ELF-1 (cell line): ENCODE results near the gene BAIAP2.

Experiments used
- DNase-seq: peaks from one replicate; pipeline ENCODE4 v3.0.0-alpha.2; 2016; ENCODE audit warnings: low read depth, low spot score

Gene BAIAP2

DNA sequence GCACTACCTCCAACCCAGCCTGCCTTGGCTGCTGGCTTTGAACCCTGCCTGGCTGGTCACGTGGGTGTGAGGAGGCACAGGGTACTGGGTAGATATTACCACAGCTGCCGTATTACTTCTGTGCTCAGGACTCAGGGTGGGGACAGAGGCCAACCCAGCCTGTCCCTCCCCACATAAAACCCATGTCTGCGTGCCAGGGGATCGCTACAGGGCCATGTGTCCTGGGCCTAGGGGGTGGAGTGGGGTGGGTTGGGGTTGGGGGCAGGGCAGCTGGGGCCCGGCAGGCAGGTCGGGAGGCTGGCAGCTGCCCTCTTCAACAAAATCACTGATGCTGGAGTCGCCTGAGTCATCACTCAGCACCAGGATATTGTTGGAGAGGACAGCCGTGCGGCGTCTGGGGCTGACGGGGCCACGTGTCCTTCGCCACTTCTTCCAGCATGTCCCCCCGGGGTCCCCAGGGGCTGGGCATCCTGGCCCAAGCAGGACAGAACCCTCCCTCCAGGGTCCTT is 90.7 kb downstream of the BAIAP2 start:
- DNase-seq: no peak

DNA sequence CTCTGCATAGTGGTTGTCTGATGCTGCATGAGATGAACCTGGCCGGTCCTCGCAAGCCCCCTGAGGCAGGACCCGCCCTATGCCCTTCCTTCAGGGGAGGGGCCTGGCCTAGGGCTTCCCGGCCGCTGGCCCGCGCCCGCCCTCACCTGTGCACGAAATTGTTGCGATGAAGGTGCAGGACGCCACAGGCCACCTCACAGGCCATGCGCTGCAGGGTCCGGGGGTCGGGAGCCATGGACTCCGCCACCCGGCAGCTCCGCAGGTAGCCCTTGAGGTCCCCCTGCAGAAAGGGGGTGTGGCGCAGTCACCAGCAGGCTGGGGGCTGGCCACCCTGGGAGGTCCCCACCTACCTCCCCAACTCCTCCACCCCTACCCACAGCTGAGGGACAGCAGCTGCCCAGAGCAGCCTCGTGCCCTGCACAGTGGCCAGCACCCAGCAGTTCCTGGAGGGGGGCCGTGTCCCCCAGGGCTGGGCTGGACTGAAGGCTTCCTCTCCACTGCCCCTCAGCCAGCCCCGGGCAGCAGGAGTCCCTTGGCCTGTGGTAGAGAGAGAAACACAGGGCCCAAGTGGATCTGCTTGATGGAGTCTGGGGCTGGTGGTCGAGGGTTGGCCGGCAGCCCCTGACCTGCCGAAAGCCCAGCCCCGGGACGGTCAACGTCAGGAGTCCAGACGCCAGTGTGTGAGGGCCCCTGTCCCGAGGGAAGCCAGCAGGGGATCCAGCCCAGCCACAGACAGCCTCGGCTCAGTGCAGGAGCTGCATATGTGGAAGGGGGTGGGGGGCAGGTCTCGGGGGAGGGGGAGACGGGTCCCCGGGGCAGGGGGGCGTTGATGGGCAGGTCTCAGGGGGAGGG is 91.6 kb downstream of the BAIAP2 start:
- DNase-seq: no peak

DNA sequence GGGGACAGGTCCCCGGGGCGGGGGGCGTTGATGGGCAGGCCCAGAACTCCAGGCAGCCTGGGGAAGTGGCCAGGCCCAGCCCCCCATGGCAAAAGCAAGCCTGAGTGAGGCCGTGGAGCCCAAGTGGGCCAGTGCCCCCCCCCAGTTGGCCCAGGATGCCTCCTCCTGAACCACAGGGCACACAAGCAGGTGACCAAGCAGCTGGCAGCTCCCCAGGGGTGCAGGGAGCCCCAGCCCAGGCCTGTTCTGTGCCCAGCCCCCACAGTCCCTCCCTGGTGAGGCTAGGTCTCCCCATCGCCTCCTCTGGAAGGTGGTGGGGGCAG is 92.1 kb downstream of the BAIAP2 start:
- DNase-seq: no peak

DNA sequence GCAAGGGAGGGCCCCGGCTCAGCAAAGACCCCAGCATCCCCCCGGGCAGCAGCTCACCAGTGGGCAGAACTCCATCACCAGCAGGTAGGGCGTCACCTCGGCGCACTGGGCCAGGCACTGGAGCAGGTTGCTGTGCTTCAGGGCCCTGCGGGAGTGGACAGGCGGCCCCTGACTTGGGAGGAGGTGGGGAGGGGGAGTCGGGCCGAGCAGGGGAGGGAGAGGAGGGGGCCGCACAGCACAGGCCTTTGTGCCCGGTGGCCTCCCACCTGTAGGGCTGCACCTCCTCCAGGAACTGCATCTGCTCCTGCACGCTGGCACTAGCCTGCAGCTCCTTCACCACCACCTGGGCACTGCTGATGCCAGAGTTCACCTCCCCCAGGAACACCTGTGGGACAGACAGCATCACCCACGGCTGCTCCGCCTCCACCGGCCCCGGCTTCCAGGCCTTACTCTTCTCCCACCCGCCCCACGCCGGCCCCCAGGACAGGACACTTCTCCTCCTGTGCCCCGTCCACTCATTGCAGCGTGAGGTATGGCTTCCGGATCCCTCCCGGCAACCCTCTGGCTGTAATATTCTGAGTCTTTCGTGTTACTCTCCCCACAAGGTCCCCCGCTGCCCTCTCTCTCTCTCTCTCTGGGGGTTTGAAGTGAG is 92.7 kb downstream of the BAIAP2 start:
- DNase-seq: no peak

DNA sequence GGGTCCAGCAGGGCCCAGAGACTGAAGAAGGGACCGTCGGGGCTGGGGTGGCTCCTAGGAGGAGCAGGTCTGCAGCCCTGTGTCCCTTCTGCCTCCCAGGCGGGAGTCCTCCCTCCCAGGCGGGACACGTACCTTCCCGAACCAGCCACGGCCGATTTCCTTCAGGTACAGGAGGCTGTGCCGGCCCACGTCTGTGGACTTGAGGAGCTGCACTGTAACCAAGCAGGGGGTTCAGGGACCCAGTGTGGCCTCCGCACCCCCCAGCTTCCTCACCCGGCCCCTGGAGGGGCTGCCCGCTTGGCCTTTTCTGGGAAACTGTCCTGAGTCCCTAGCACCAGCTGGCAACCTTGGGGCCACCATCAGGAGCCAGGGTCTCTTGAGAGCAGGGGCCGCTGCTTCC is 93.4 kb downstream of the BAIAP2 start:
- DNase-seq: no peak

DNA sequence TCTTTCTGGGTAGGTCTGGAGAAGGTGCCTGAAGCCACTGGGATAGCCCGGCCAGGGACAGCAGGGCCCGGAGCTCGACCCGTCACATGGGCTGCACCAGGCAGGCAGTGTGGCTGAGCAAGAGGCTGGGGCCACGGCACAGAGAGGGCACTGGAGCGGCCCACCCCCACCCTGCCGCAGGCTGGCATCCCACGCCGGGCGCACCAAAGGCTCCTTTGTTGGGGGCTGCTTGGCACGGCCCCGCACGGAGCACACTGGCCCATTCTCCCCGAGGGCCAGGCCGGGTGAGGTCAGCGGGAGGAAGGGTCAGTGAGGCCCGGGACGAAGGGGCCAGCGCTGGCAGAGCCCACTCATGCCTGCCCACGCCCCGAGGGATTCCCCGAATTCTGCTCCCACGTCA is 93.8 kb downstream of the BAIAP2 start:
- DNase-seq: no peak

DNA sequence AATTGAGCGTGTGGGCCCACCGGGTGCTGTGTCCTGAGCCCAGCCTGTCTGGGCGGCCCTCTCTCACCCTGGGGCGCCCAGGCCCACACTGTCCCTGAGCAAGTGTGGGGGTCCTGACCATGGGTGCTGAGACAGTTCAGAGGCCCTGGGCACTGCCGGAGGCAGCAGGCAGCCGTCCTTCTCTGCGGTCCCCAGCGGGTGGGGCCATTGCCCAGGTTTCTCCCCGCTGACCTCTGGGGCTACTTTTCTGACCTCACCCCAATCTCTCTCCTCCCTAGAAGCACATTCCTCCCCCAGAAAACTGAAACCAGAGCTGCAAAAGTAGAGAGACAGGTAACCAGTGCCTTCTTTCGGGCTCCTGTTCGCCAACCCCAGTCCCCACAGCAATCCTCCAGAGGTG is 94.3 kb downstream of the BAIAP2 start:
- no peak for DNase-seq

DNA sequence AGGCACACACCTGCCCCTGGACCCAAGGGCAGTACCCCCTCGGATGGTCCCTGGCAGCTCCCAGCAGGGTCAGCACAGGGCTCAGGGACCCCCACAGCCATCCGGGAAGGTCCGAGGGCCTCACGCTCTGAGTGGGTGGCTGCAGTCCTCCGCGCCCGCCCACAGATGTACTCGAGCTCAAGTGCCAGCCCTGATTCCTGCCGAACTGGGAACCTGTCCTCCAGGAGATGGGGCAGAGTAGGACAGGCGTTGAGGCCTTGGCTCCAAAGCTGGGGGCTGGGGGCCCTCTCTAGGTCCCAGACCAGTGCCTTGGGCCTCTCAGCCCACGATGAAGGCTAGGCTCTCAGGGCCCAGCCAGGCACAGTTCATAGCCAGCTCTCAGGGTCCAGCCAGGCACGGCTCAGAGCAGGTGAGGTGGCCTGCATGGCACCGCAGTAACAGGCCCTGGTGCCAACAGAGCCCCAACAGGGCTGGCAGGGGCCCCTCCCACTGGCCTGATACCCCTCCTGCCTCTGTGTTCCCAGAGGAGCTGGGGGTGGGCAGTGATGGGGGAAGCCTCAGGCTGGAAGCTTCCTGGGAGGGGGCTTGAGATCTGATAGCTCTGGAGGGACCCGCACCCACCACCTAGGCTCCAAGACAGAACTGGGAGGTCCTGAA is 94.9 kb downstream of the BAIAP2 start:
- DNase-seq: no peak

DNA sequence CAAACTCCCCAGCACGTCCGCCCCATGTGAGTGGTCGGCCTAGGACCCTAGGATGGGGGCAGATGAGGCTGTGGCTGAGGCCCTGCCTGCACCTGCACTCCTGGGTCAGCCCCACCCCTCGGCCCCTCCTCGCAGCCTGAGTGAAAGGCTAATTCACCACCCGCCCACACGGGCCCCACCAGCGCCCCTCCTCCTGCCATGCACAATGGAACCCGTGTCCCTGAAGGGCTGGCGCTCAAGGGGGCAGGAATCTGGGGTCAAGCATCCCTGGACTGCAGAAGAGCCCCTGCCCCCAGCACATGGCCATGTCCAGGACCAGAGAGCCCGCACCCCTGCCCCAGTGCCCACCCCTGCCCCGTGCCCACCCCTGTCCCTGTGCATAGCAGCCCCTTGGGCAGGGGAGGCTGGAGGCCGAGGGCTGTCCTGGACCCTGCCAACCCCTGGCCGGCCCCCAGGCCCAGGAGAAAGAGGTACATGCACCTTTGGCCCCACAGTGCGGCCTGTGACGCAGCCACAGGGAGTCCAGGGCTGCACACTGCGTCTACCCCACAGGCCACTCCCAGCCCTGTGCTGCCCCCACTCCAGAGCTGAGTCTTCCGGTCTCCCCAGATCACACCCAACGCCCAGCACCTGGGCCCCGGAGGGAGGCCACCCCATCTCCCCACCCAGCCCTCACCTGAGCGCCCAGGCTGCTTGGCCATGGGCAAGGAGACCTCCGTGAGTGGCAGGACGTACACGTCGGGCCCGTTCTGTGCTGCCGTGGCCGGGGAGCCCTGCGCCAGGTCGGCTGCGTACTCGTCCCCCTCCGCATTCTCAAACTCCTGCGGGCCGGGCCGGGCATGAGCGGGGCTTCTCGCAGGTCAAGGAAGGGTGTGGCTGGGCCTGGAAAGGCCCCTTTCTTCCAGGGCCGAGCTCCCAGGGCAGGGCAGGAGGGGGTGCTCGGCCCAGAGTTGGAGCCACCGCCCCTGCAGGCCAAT is 95.7 kb downstream of the BAIAP2 start:
- DNase-seq: no peak

DNA sequence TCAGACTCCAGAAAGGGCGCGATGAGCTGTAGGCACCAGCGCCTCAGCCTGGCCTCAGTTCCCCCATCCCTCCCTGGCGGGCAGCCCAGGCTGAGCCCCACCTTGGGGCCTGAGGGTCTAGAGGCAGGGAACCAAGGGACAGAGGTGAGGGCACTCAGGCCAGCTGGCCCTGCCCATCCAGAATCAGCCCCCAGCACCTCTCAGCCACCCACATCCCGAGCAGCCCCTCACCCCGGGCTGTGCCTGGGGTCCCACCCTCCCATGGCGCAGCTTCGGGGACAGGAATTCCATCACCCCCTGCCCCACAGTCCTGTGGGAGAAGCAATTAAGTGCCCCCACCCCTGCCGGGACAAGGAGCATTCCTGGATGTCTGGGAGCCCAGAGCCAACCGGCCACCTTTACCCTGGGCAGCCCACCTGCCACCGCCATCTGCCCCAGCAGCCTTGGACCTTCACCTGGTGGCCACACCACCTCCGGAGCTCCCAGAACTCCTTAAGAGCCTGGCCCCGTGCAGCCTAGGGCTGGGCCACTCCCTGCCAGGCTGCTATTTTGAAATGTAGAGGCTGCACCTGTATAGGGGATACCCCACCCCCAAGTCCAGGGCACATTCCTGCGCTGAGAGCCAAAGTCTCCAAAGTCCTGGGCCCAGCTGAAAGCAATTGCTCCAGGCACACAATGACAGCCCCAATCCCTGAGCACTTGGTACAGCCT is 96.7 kb downstream of the BAIAP2 start:
- DNase-seq: no peak

DNA sequence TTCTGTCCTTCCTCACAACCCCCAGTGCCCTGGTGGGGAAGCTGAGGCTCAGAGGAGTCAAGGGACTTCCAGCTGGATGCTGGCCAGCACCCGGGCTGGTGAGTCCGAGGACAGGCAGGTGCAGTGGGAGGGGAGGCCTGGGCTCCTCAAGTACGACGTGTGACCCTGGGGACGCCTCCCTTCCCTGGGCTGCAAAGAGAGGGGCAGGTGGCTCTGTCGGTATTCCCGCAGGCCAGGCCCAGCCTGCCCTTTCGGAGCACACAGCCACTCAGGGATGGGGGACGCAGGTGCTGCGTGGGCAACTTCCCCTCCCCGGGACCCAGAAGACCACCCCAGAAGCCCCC is 97.2 kb downstream of the BAIAP2 start:
- DNase-seq: no peak

DNA sequence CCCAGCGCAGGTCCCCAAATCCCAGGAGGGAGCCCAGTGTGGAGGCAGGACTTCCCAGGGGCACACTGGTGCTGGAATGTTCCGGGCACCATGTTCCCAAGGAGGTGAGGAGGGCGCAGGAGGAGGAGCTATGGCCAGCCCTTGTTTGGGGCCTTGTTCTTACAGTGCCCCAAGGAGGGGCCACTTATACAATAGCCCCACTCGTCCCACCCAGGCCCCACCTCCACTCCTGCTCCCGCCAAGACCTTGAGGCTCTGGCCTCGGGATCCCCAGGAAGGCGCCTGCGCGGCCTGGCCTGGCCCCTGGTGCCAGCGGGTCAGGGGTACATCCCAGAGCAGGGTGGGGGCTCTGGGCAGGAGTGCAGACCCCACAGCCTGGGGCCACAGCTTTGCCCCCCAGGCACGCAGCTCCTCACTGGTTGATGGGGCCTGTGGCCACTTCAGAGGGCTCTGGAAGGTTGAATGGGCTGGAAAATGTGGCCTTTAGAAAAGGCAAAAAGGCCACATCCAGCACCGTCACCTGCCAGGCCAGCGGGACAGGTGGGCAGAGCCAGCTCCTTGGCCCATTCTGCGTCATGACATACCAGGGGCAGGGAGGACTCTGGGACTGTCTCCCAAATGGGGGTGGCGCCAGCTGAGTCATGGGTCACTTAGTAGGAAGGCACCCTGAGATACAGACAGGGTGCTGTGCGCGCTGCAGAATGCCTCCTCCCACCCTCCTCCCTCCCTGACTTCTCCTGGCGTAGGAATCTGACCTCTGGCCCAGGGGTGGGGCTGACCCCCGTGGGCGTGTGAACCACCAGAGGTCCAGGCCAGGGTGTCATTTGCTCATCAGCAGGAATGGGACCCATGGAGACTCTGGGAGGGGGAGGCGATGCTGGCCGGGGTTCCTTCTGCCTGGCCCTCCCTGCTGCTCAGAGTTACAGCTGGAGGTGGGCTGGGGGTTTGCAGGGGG is 98.1 kb downstream of the BAIAP2 start:
- no peak for DNase-seq

DNA sequence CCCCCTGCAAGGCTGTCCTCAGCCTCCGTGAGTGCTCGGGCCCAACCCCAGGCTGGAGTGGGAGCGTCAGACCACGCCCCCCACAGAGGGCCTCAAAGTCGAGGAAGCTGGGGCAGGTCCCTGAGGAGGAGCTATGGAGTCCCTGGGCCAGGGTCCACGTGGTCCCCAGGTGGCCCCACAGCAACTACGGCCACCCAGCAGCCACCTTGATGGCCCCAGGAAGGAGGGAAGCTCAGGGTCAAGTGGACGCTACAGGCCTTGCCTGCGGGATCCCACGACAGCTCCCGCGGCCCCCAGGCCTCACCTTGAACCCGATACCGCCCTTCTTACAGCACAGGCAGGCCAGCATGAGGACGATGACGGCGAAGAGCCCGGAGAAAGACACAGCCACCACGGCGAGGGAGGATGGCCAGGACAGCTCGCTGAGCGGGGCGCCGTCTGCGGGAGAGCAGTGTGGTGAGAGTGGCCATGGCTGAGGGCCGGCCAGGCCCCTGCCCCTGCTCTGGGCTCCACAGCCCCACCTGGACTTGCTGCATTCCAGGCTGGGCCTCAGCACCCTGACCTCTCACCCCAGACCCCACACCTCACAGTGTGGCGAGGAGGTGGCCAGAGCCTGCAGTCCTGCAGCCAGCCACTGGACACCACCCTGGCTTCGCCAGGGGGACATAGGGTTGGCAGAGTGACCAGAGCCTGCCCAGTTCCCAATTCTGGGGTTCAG is 99.3 kb downstream of the BAIAP2 start:
- no peak for DNase-seq

DNA sequence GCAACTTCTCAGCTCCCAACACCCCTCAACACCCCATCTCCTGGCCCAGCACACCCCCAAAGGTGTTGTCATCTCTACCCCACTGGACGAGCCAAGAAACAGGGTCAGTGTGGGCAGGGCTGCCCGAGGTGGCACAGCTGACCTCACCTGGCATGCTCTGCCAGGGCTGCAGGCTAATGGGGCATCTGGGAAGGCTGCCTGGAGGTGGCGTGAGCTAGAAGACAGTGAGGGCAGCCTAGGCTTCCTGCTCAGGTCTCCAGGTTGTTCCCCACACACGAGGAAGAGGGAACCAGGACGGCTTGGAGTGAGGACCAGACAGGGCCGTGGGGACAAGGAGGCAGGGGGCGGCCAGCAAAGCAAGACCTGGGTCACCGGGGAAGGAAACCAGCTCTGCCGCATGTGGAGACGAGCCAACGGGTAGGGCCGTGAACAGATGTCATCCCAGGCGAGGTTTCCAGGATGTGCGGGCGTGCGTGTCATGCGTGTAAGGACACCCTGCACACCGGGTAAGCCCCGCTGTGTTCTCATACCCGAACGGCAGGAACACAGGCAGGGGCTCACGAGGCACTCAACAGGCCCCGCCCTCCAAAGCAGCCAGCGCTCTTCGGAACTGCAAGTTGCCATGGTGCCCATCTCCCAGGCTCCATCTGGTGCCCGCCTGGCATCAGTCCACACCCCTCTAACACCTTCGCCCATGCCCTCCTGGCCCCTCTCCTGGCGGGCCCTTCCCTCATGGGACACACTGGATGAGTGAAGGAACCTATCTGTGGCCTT is 100.7 kb downstream of the BAIAP2 start:
- DNase-seq: no peak

DNA sequence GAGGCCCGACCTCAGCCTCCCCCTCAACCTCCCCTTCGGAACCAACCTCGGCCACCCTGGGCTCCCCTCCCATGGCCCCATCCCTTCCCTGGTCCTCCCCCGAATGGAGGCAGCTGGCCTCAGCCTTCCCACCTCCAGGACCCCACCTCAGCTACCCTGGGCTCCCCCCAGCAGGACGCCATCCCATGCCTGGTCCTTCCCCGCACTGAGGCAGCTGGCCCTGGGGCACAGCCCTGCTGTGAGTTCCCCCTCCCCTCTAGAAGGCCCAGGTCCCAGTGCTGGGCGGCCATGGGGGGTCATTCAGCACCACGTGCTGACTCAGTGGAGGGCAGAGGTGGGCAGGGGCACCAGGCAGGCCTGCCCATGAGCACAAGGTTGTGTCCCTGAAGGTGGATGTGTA is 101.4 kb downstream of the BAIAP2 start:
- DNase-seq: no peak

DNA sequence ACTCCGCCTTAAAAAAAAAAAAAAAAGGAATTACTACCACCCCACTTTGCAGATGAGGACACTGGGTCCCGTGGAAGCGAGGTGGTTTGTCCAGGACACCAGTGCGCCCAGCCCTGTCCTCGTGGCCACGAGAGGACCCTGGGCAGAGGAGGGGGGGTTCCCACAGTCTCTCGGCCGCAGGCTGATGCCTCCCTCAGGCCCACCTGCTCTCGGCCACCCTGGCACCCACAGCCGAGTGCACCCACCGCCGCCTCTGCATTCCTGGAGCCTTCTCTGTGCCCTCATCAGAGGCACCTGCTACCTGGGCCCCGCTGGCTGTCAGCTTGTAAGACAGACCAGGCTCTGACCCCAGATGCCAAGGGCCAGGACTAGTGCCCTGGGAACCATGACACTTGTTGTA is 102.3 kb downstream of the BAIAP2 start:
- DNase-seq: no peak

DNA sequence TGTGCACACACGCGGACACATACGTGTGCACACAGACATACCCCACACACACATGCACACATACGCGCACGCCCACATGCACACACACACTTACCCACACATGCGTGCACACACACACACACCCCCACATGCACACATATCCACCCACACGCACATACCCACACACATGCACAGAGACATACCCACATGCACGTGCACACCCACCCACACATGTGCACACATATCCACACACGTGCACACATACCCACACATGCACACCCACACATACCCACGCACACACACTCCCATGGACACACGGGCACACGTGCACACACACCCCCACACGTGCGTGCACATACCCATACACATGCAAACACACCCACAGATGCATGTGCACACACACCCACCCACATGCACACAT is 103.1 kb downstream of the BAIAP2 start:
- no peak for DNase-seq

DNA sequence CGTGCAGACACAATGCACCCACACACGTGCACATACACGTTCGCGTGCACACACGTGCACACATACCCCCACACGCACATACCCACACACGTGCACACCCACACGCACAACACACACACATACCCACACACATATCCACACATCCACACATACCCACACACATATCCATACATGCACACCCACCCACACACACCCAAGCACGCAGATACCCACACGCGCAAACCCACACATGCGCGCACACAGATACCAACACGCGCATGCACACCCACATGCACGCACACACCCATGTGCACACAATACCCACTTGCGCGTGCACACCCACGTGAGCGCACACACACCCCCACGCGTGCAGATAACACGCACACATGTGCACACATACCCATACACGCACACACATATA is 103.5 kb downstream of the BAIAP2 start:
- DNase-seq: no peak
